MM.1S (cell line): ENCODE data around the gene ATXN10.
"Not testable (repeated sequence)": the region's sequence is repeated elsewhere in the genome, so short reads cannot be mapped to it uniquely, and the experiment has no call there.

Experiments
- DNase-seq: peaks from one replicate; pipeline ENCODE4 v3.0.0-alpha.2; 2015
- H2AFZ ChIP-seq: fragments of 300-600 bp; sonication (generic); 2 replicates; pipeline ENCODE4 v1.6.0; 2016; ENCODE audit warnings: antibody characterized with exemption, low read length
- H3F3A ChIP-seq: fragments of 300-600 bp; sonication (generic); 2 replicates; pipeline ENCODE4 v1.6.1; 2016; ENCODE audit warnings: mild to moderate bottlenecking, antibody characterized with exemption, low read length, moderate library complexity, mixed read lengths; ENCODE audit not compliant: insufficient read depth
- H3K27ac ChIP-seq: fragments of 300-600 bp; sonication (generic); 2 replicates; pipeline ENCODE4 v1.5.1; 2016; ENCODE audit warnings: mild to moderate bottlenecking, low read length
- H3K27me3 ChIP-seq: fragments of 300-600 bp; sonication (generic); replicated peaks from 2 replicates; pipeline ENCODE4 v1.6.0; 2016; ENCODE audit warnings: low read length; ENCODE audit not compliant: insufficient read depth
- H3K36me3 ChIP-seq: fragments of 300-600 bp; sonication (generic); replicated peaks from 2 replicates; pipeline ENCODE4 v1.6.1; 2016; ENCODE audit warnings: mild to moderate bottlenecking, low read length, mixed read lengths; ENCODE audit not compliant: insufficient read depth
- H3K4me1 ChIP-seq: fragments of 300-600 bp; sonication (generic); 2 replicates; pipeline ENCODE4 v1.6.1; 2016; ENCODE audit warnings: low read length, mixed read lengths
- H3K4me2 ChIP-seq: fragments of 300-600 bp; sonication (generic); 2 replicates; pipeline ENCODE4 v1.6.0; 2016; ENCODE audit warnings: low read depth, low read length
- H3K4me3 ChIP-seq: fragments of 300-600 bp; sonication (generic); 2 replicates; pipeline ENCODE4 v1.5.1; 2016; ENCODE audit warnings: low read length, mixed read lengths
- H3K79me2 ChIP-seq: fragments of 300-600 bp; sonication (generic); 2 replicates; pipeline ENCODE4 v1.6.1; 2016; ENCODE audit warnings: mixed run types, low read length, mixed read lengths
- H3K9ac ChIP-seq: fragments of 300-600 bp; sonication (generic); 2 replicates; pipeline ENCODE4 v1.6.1; 2016; ENCODE audit warnings: low read length, mixed read lengths
- H3K9me2 ChIP-seq: fragments of 300-600 bp; sonication (generic); replicated peaks from 2 replicates; pipeline ENCODE4 v1.6.1; 2016; ENCODE audit warnings: mild to moderate bottlenecking, low read length, mixed read lengths; ENCODE audit not compliant: insufficient read depth
- H3K9me3 ChIP-seq: fragments of 300-600 bp; sonication (generic); replicated peaks from 2 replicates; pipeline ENCODE4 v1.6.1; 2016; ENCODE audit warnings: mild to moderate bottlenecking, low read length, mixed read lengths; ENCODE audit not compliant: insufficient read depth
- H4K20me1 ChIP-seq: fragments of 300-600 bp; sonication (generic); 2 replicates; pipeline ENCODE4 v1.6.1; 2016; ENCODE audit warnings: mild to moderate bottlenecking, low read length, moderate library complexity, mixed read lengths; ENCODE audit not compliant: insufficient read depth
- EZH2 ChIP-seq: fragments of 300-600 bp; sonication (generic); optimal IDR thresholded peaks from 2 replicates; pipeline ENCODE3; 2017; ENCODE audit warnings: low read depth, mild to moderate bottlenecking, antibody characterized with exemption, low read length, mixed read lengths
- EZH2phosphoT487 ChIP-seq: fragments of 300-600 bp; sonication (generic); IDR thresholded peaks from 2 replicates; pipeline ENCODE4 v1.6.1; 2018; ENCODE audit warnings: antibody characterized with exemption, low read length
- TF ChIP-seq, protein P1 (sequence below): fragments of 300-600 bp; sonication (generic); IDR thresholded peaks from 2 replicates; pipeline ENCODE4 v1.5.1; 2016; ENCODE audit warnings: antibody characterized with exemption, low read length, mixed read lengths

The ATXN10 gene

DNA sequence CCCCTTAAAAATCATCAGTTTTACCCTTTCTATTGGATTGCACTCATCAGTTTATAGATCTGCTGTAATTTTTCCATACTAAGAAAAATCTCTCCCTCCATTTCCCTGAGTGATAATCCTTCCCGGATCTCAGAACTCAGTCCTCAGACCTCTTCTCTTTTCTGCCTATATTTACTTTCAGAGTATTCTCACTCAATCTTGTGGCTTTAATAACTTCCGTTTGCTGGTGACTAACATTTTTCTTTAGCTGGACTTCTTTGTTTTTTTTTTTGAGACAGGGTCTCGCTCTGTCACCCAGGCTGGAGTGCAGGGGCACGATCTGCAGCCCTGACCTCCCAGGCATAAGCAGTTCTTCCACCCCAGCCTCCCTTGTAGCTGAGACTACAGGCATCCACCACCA lies 10.4 kb downstream of the ATXN10 start:
- no peak overlapping the region for H2AFZ ChIP-seq
- peaks cover 8% of the 10 kb centered on the region for H4K20me1 ChIP-seq
- no peaks in the 10 kb centered on the region for H3K36me3 ChIP-seq
- H3K79me2 ChIP-seq = peaks cover 78% of the 10 kb centered on the region
- no peaks in the 10 kb centered on the region for H3K4me1 ChIP-seq
- TF ChIP-seq, protein P1, sequence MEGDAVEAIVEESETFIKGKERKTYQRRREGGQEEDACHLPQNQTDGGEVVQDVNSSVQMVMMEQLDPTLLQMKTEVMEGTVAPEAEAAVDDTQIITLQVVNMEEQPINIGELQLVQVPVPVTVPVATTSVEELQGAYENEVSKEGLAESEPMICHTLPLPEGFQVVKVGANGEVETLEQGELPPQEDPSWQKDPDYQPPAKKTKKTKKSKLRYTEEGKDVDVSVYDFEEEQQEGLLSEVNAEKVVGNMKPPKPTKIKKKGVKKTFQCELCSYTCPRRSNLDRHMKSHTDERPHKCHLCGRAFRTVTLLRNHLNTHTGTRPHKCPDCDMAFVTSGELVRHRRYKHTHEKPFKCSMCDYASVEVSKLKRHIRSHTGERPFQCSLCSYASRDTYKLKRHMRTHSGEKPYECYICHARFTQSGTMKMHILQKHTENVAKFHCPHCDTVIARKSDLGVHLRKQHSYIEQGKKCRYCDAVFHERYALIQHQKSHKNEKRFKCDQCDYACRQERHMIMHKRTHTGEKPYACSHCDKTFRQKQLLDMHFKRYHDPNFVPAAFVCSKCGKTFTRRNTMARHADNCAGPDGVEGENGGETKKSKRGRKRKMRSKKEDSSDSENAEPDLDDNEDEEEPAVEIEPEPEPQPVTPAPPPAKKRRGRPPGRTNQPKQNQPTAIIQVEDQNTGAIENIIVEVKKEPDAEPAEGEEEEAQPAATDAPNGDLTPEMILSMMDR = no peak
- TF ChIP-seq EZH2 (no peak), EZH2phosphoT487 (no peak)
- no peaks in the 10 kb centered on the region for H3K27me3 ChIP-seq
- no peaks in the 10 kb centered on the region for H3F3A ChIP-seq
- no peaks in the 10 kb centered on the region for H3K9me3 ChIP-seq
- no peak overlapping the region for H3K27ac ChIP-seq
- H3K4me2 ChIP-seq = no peak overlapping the region
- no peak overlapping the region for H3K4me3 ChIP-seq
- no peak for DNase-seq
- H3K9ac ChIP-seq = no peak overlapping the region
- H3K9me2 ChIP-seq = no peaks in the 10 kb centered on the region

DNA sequence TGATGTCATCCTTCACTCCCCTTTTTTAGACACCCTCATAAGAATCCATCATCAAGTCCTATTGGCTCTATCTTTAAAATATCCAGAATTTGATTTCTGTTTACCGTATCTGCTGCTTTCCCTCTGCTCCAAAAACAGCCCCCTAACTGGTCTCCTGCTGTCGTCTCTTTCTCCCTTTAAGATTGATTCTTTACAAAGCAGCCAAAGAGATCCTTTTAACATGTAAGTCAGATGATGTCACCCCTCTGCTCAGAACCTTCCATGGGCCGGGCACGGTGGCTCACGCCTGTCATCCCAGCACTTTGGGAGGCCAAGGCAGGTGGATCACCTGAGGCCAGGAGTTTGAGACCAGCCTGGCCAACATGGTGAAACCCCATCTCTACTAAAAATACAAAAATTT lies 11.1 kb downstream of the ATXN10 start:
- H3K4me2 ChIP-seq, H3K27ac ChIP-seq, H3F3A ChIP-seq, DNase-seq, H4K20me1 ChIP-seq, H3K9ac ChIP-seq, H3K4me1 ChIP-seq, H3K4me3 ChIP-seq, H2AFZ ChIP-seq, H3K9me2 ChIP-seq, H3K36me3 ChIP-seq, H3K9me3 ChIP-seq, H3K27me3 ChIP-seq: not testable (repeated sequence)
- H3K79me2 ChIP-seq = peaks cover 78% of the 10 kb centered on the region

DNA sequence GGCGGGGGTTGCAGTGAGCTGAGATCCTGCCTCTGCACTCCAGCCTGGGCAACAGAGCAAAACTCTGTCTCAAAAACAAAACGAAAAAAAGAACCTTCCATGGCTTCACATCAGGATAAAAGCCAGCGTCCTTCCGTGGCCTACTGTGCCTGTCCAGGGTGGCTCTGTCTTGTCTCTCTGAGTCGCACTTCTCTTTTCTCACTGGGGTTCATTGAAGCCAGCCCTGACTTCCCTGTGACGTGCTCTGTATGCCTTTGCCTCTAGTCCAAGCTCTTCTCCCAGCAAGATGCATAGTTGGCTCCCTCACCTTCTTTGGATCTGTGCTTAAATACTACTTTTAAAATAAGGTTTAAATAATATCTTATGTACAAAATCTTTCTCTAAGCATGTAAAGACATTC lies 11.6 kb downstream of the ATXN10 start:
- Histone ChIP-seq H3K9ac (no peak overlapping the region), H3K4me3 (no peak overlapping the region), H3K36me3 (no peaks in the 10 kb centered on the region), H3K27me3 (no peaks in the 10 kb centered on the region), H4K20me1 (peaks cover 8% of the 10 kb centered on the region; the same call in 1 of the 2 replicates), H3K79me2 (peaks cover 77% of the 10 kb centered on the region), H3K9me3 (no peaks in the 10 kb centered on the region), H3K27ac (no peak overlapping the region), H3K4me1 (no peaks in the 10 kb centered on the region), H3K9me2 (no peaks in the 10 kb centered on the region), H3F3A (no peaks in the 10 kb centered on the region), H2AFZ (no peak overlapping the region), H3K4me2 (no peak overlapping the region)
- TF ChIP-seq EZH2 (no peak), EZH2phosphoT487 (no peak)
- TF ChIP-seq, protein P1 = no peak
- no peak for DNase-seq

DNA sequence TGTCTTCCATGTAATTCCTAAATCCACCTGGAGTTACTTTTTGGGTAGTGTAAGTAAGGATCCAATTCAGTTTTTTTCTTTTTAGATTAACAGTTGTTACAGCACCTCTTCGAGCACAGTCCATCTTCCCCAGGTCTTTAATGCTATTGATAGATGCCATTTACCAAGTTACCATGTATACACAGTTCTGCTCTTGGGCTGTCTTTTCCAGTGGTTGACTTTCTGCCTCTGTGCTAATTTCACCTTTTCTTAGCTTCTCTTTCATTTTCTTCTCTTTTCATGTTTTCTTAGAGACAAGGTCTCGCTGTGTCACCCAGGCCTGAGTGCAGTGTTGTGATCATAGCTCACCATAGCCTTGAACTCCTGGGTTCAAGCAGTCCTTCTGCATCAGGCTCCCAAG lies 12.0 kb downstream of the ATXN10 start:
- no peaks in the 10 kb centered on the region for H3K9me2 ChIP-seq
- no peak for TF ChIP-seq EZH2phosphoT487
- TF ChIP-seq EZH2 = no peak
- TF ChIP-seq, protein P1 = no peak
- no peak overlapping the region for H3K4me3 ChIP-seq
- H3K27ac ChIP-seq = no peak overlapping the region
- H3F3A ChIP-seq = no peaks in the 10 kb centered on the region
- no peaks in the 10 kb centered on the region for H3K4me1 ChIP-seq
- H3K9me3 ChIP-seq = no peaks in the 10 kb centered on the region
- H3K4me2 ChIP-seq = no peak overlapping the region
- no peak for DNase-seq
- H4K20me1 ChIP-seq = peaks cover 8% of the 10 kb centered on the region; the same call in 1 of the 2 replicates
- no peaks in the 10 kb centered on the region for H3K36me3 ChIP-seq
- H2AFZ ChIP-seq = no peak overlapping the region
- no peaks in the 10 kb centered on the region for H3K27me3 ChIP-seq
- no peak overlapping the region for H3K9ac ChIP-seq
- H3K79me2 ChIP-seq = peaks cover 77% of the 10 kb centered on the region
